Activated CD8-positive, alpha-beta T cell treated with anti-CD3 and anti-CD28 coated beads for 36 hours (primary cell): Measurements from ENCODE around the gene MMRN2. TPM values are rescaled to one million over a fixed set of nuclear protein-coding genes. Genes with fewer than 3 reads are reported as not detected.

Source experiments
- ATAC-seq: fragments of 200-7000 bp; cut with Tn5 transposase; one replicate; pipeline ENCODE4 v1.10.0; 2021; ENCODE audit warnings: mild to moderate bottlenecking, moderate library complexity
- CTCF ChIA-PET: fragments of 350-600 bp; sonication (Branson Sonifier 250); formaldehyde crosslinking; loops from one replicate; lab custom pipeline; 2021; ENCODE audit warnings: antibody characterized with exemption; lab: Charles Lee
- POLR2A ChIA-PET: fragments of 350-600 bp; sonication (Branson Sonifier 250); formaldehyde crosslinking; loops from one replicate; lab custom pipeline; 2021; ENCODE audit warnings: antibody characterized with exemption; lab: Charles Lee
- DNase-seq: peaks from one replicate; pipeline ENCODE4 v3.0.0-alpha.2; 2020
- H3K27ac Mint-ChIP-seq: one replicate; pipeline ENCODE4 v1.8.0; 2021; ENCODE audit warnings: mild to moderate bottlenecking, mixed read lengths
- H3K27me3 Mint-ChIP-seq: one replicate; pipeline ENCODE4 v1.8.0; 2021; ENCODE audit warnings: mixed read lengths
- H3K36me3 Mint-ChIP-seq: one replicate; pipeline ENCODE4 v1.8.0; 2021; ENCODE audit warnings: low read depth, mixed read lengths
- H3K4me1 Mint-ChIP-seq: one replicate; pipeline ENCODE4 v1.8.0; 2021; ENCODE audit warnings: low read depth, mixed read lengths
- H3K4me3 Mint-ChIP-seq: one replicate; pipeline ENCODE4 v1.8.0; 2021; ENCODE audit warnings: mild to moderate bottlenecking, moderate library complexity, mixed read lengths
- H3K9me3 Mint-ChIP-seq: one replicate; pipeline ENCODE4 v1.8.0; 2021; ENCODE audit warnings: mixed read lengths
- CTCF ChIP-seq: fragments of 200-600 bp; IDR thresholded peaks from one replicate; pipeline ENCODE4 v1.8.0; 2022; ENCODE audit warnings: antibody characterized with exemption, mild to moderate bottlenecking
- intact Hi-C: fragments of 100-400 bp; cut with micrococcal nuclease; formaldehyde crosslinking; loops from one replicate; pipeline ENCODE4 v1.10.0; 2022
- total RNA-seq, 2 experiments: library from RNA; stranded (reverse); gene quantifications; one replicate each; pipeline ENCODE4 v1.2.3, GENCODE V29; 2021

MMRN2 gene
- total RNA-seq, 2 experiments from 2014 or later, result not detected

DNA sequence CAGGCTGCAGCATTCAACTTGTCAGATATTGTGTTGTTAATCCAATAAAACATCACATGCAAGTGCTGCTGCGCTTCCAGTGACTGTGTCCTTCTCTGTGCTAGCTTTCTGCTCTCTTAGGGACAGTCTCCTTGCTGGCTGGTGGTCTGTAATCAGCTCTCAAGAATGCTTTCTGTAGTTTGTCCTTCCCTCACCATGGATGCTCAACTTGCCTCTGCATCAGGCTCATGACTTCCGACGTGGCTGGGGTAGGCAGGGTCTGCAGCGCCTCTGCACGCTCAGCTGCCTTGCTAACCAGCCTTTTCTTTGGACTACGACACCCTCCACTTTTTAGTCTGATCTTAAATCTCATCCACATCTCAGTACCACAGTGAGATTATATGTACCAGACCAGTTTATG, 58.3 kb downstream of the MMRN2 start:
- no peaks in the 10 kb centered on the region for H3K4me1 Mint-ChIP-seq
- H3K36me3 Mint-ChIP-seq, result no peaks in the 10 kb centered on the region
- no peaks in the 10 kb centered on the region for H3K9me3 Mint-ChIP-seq
- H3K27ac Mint-ChIP-seq, result no peak overlapping the region
- no peaks in the 10 kb centered on the region for H3K27me3 Mint-ChIP-seq
- H3K4me3 Mint-ChIP-seq, result no peak overlapping the region
- intact Hi-C loops, result loop anchor here (2.0 kb wide), 1 partner anchor 214 kb away; no protein-coding TSS in a partner anchor
- TF ChIP-seq CTCF, result no peak
- POLR2A ChIA-PET, result no interaction called here
- DNase-seq (no peak), ATAC-seq (no peak)
- CTCF ChIA-PET, result interaction anchor here (0.7 to 4.9 kb wide), 12 partner anchors 8 to 226 kb away, joined by 3 to 36 read pairs (median 4); no protein-coding TSS in a partner anchor

DNA sequence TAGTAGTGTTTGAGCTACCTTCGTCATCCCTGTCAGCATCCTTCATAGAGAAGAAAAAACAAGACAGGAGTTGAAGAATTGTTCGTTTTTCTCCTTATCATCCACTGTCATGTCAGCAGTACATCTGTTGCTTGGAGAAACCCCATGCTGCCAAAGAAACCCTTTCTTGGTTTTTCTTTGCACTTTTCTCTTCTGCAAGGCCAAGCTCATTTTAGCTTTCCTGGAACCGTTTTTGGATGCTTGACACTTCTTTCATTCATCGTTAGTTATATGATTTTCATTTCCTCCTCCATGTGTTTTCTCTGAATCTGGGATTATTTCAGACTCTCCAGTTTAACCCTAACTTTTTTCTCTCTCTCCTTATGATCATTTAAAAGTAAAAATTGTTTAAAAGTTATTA, 58.9 kb downstream of the MMRN2 start:
- no peaks in the 10 kb centered on the region for H3K27me3 Mint-ChIP-seq
- intact Hi-C loops, result loop anchor here (2.0 kb wide), 1 partner anchor 214 kb away; no protein-coding TSS in a partner anchor
- no peak overlapping the region for H3K4me3 Mint-ChIP-seq
- no peak for TF ChIP-seq CTCF
- no peaks in the 10 kb centered on the region for H3K4me1 Mint-ChIP-seq
- H3K9me3 Mint-ChIP-seq, result no peaks in the 10 kb centered on the region
- POLR2A ChIA-PET, result no interaction called here
- DNase-seq, result no peak
- H3K36me3 Mint-ChIP-seq, result no peaks in the 10 kb centered on the region
- no peak overlapping the region for H3K27ac Mint-ChIP-seq
- no peak for ATAC-seq
- CTCF ChIA-PET, result interaction anchor here (0.7 to 4.9 kb wide), 8 partner anchors 9 to 213 kb away, joined by 3 to 36 read pairs (median 4); no protein-coding TSS in a partner anchor

DNA sequence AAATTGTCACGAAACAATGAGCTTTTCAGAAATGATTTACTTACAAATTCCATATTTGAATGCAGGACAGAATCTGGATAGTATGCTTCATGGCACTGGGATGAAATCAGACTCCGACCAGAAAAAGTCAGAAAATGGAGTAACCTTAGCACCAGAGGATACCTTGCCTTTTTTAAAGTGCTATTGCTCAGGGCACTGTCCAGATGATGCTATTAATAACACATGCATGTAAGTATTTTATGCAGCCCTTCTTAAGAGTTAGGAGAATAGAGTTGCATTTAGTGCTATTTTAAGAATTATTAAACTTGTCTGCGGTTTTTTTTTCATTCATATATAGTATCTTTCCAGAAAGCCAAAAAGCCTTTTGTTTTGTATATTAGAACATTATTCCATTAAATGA, 67.4 kb downstream of the MMRN2 start:
- no peak for ATAC-seq
- no peaks in the 10 kb centered on the region for H3K27me3 Mint-ChIP-seq
- no peak overlapping the region for H3K4me3 Mint-ChIP-seq
- ChIA-PET POLR2A (no interaction called here), CTCF (interaction anchor here (0.7 to 1.2 kb wide), 2 partner anchors 71 to 1067 kb away, joined by 3 read pairs; no protein-coding TSS in a partner anchor)
- no peak for DNase-seq
- intact Hi-C loops, result no loop called here
- TF ChIP-seq CTCF, result no peak
- H3K27ac Mint-ChIP-seq, result no peak overlapping the region
- H3K4me1 Mint-ChIP-seq, result peaks cover 6% of the 10 kb centered on the region
- H3K36me3 Mint-ChIP-seq, result peaks cover 2% of the 10 kb centered on the region
- H3K9me3 Mint-ChIP-seq, result no peaks in the 10 kb centered on the region

GRCh38 chr10:86888585-86889381, 68.6 kb downstream of the MMRN2 start:
- intact Hi-C loops, result no loop called here
- ATAC-seq (peak; percentile 90), DNase-seq (no peak)
- TF ChIP-seq CTCF, result no peak
- no peaks in the 10 kb centered on the region for H3K27me3 Mint-ChIP-seq
- H3K9me3 Mint-ChIP-seq, result no peaks in the 10 kb centered on the region
- H3K36me3 Mint-ChIP-seq, result peaks cover 2% of the 10 kb centered on the region
- H3K4me3 Mint-ChIP-seq, result no peak overlapping the region
- POLR2A ChIA-PET, result no interaction called here
- CTCF ChIA-PET, result interaction anchor here (1.2 to 1.9 kb wide), 2 partner anchors 12 to 72 kb away, joined by 3 to 6 read pairs; no protein-coding TSS in a partner anchor
- H3K27ac Mint-ChIP-seq, result peak overlapping the region; percentile 9
- peaks cover 6% of the 10 kb centered on the region for H3K4me1 Mint-ChIP-seq

Other genes starting within 250 kb of the MMRN2 start
- gene BMPR1A, start 201.0 kb downstream of the MMRN2 start, total RNA-seq, result 1 to 10 TPM; 6.6 to 6.9 TPM
- gene SNCG, start 984 bp upstream of the MMRN2 start, total RNA-seq, result not detected
- not detected for gene ADIRF, start 10.9 kb upstream of the MMRN2 start, total RNA-seq
- not detected for gene FAM25A, start 62.7 kb upstream of the MMRN2 start, total RNA-seq
- 100 to 1,000 TPM in 1 of 2 experiments, 10 to 100 TPM in 1; 94.2 to 101 TPM for gene GLUD1, start 137.2 kb upstream of the MMRN2 start, total RNA-seq
- 10 to 100 TPM; 32.3 to 33.1 TPM for gene SHLD2, start 137.6 kb upstream of the MMRN2 start, total RNA-seq